HFFc6 (cell line): Measurements from ENCODE around the gene MROH2A. TPM values are rescaled to one million over a fixed set of nuclear protein-coding genes. Genes with fewer than 3 reads are reported as not detected.
A peak's percentile ranks its signal among the peaks of the same experiment; 100 is the strongest.

Experiments
- DNase-seq: peaks from one replicate; pipeline ENCODE4 v3.0.0-alpha.2; 2018
- H3K27ac Mint-ChIP-seq: 2 replicates; pipeline ENCODE4 v1.8.0; 2020; ENCODE audit warnings: mild to moderate bottlenecking, mixed read lengths
- H3K27me3 Mint-ChIP-seq: 2 replicates; pipeline ENCODE4 v1.8.0; 2021; ENCODE audit warnings: mild to moderate bottlenecking, moderate library complexity, mixed read lengths; ENCODE audit not compliant: insufficient read depth
- H3K36me3 Mint-ChIP-seq: 2 replicates; pipeline ENCODE4 v1.8.0; 2021; ENCODE audit warnings: low read depth, mixed read lengths
- H3K4me1 Mint-ChIP-seq: 2 replicates; pipeline ENCODE4 v1.8.0; 2020; ENCODE audit warnings: low read depth, mixed read lengths
- H3K4me3 Mint-ChIP-seq: 2 replicates; pipeline ENCODE4 v1.8.0; 2020; ENCODE audit warnings: mild to moderate bottlenecking, moderate library complexity, mixed read lengths
- H3K9me3 Mint-ChIP-seq: 2 replicates; pipeline ENCODE4 v1.8.0; 2020; ENCODE audit warnings: mild to moderate bottlenecking, mixed read lengths
- total RNA-seq, 6 experiments: library from RNA; stranded (reverse); fragmentation: NEBNext Ultra II Directional; extraction: Animal tissue kit (Norgen Biotek cat#: 25700); gene quantifications; 2 replicates in 1 of 6; 3 replicates in 5 of 6; pipeline ENCODE4 v1.2.3, GENCODE V29; 2021
- TF ChIP-seq, protein P1 (sequence below): fragments of 200-600 bp; sonication (generic); IDR thresholded peaks from 2 replicates; pipeline ENCODE4 v1.5.0; 2021; ENCODE audit warnings: antibody characterized with exemption, mild to moderate bottlenecking

MROH2A gene
- total RNA-seq, 6 experiments from 2014 or later: not detected

DNA sequence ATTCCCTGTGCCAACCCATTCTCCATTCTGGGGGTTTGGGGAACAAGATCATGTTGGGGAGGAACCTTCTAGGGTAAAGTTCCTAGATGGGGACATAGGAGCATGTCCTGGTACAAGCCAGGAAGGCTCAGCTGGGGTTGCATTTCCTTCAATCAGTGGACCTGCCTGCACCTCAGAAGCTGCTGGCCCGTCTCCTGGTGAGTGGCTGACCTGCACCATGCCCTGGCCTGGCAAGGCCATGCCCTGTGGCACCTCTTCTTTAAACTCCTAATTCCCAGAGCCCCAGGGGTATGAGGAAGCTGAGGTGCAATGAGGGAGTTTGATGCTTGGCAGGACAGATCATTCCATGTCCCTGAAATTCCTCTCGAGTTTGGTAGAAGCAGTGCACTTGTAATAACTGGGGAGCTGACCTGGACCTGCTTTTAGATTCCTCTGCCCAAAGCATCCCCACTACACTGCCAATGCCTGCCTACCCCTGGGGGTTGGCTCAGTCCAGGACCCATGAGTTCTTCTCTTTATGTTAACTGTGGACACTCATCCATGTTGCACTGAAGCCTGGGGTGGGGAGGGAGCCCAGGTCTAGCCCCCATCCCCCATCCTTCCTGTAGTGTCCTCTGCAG, 25.3 kb downstream of the MROH2A start:
- no peak overlapping the region for H3K4me3 Mint-ChIP-seq
- TF ChIP-seq, protein P1, sequence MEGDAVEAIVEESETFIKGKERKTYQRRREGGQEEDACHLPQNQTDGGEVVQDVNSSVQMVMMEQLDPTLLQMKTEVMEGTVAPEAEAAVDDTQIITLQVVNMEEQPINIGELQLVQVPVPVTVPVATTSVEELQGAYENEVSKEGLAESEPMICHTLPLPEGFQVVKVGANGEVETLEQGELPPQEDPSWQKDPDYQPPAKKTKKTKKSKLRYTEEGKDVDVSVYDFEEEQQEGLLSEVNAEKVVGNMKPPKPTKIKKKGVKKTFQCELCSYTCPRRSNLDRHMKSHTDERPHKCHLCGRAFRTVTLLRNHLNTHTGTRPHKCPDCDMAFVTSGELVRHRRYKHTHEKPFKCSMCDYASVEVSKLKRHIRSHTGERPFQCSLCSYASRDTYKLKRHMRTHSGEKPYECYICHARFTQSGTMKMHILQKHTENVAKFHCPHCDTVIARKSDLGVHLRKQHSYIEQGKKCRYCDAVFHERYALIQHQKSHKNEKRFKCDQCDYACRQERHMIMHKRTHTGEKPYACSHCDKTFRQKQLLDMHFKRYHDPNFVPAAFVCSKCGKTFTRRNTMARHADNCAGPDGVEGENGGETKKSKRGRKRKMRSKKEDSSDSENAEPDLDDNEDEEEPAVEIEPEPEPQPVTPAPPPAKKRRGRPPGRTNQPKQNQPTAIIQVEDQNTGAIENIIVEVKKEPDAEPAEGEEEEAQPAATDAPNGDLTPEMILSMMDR: no peak
- no peaks in the 10 kb centered on the region for H3K4me1 Mint-ChIP-seq
- no peaks in the 10 kb centered on the region; the same call in 1 of the 2 replicates for H3K9me3 Mint-ChIP-seq
- DNase-seq: no peak
- peaks cover 13% of the 10 kb centered on the region for H3K27me3 Mint-ChIP-seq
- no peaks in the 10 kb centered on the region for H3K36me3 Mint-ChIP-seq
- H3K27ac Mint-ChIP-seq: no peak overlapping the region

- Mint-ChIP-seq H3K36me3 (no peaks in the 10 kb centered on the region), H3K4me3 (no peak overlapping the region), H3K4me1 (no peaks in the 10 kb centered on the region), H3K9me3 (no peaks in the 10 kb centered on the region; the same call in 1 of the 2 replicates), H3K27me3 (peaks cover 13% of the 10 kb centered on the region; the same call in 1 of the 2 replicates), H3K27ac (no peak overlapping the region)
- TF ChIP-seq, protein P1: no peak
- DNase-seq: no peak
These were observed 25.9 kb downstream of the MROH2A start for GRCh38 chr2:233803994-233804393.

GRCh38 chr2:233807215-233807865, 29.2 kb downstream of the MROH2A start:
- no peak for DNase-seq
- H3K27me3 Mint-ChIP-seq: peaks cover 16% of the 10 kb centered on the region
- TF ChIP-seq, protein P1: peak; percentile 19; the same call in 1 of the 2 replicates
- H3K36me3 Mint-ChIP-seq: no peaks in the 10 kb centered on the region
- no peaks in the 10 kb centered on the region for H3K4me1 Mint-ChIP-seq
- no peak overlapping the region for H3K4me3 Mint-ChIP-seq
- H3K27ac Mint-ChIP-seq: no peak overlapping the region
- no peaks in the 10 kb centered on the region for H3K9me3 Mint-ChIP-seq

DNA sequence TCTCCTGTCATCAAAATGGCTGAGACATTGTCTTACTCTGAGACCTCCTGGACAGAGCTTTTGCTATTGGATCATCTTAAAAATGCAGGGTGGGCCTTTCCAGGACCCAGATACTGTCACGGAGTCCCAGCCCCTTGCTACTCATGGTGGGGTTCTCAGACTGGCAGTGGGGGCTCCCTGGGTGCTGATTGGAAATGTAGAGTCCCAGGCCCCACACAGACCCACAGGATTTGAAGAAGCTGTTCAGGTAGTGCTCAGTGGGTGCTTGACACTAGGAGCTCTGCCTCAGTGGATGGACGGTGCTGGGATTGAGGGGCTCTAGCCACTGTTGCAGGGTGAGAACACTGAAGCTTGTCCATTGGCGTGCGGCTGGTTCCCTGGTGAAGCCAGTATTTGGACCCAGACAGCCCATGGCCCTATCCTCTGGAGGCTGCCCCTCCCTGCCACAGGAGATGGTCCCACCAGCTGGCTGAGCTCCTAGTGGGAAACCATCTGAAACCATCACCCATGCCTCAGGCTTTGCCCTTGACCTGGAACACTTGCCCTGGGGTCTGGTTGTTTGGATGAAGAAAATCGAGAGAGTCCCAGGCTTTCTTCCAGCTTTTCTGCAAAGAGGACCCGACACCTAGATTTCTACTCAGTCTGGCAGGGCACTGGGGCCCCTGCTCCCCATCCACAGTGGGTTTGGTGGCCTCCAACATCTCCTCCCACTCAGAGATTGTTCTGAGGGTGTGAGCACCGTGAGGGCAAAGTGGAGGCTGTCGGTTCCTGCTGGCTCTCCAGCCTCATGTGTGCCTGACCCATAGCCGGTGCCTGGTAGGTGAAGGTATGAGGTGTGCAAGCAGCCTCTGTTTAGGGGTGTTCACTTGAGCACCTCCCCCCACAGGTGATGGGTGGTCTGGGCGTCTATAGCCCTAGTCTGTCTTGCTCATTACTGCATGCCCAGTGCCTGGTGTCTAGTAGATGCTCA, 30.1 kb downstream of the MROH2A start:
- TF ChIP-seq, protein P1: no peak
- no peak for DNase-seq
- H3K27ac Mint-ChIP-seq: no peak overlapping the region
- H3K4me3 Mint-ChIP-seq: no peak overlapping the region
- no peaks in the 10 kb centered on the region for H3K36me3 Mint-ChIP-seq
- H3K9me3 Mint-ChIP-seq: no peaks in the 10 kb centered on the region
- peaks cover 14% of the 10 kb centered on the region for H3K27me3 Mint-ChIP-seq
- H3K4me1 Mint-ChIP-seq: no peaks in the 10 kb centered on the region

DNA sequence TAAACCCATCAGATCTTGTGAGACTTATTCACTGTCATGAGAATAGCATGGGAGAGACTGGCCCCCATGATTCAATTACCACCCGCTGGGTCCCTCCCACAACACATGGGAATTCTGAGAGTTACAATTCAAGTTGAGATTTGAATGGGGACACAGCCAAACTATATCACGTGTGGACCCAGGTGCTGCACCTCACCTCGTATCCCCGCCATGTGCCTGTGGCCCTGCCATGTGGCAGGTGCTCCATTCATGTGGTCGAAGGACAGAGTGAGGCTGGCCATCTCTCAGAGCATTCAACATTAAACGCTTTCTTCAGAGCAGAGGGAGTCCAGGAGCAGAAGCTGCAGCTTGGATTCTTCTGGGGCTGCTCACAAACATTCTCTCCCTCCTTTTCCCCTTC, 32.3 kb downstream of the MROH2A start:
- Mint-ChIP-seq H3K4me1 (no peaks in the 10 kb centered on the region), H3K27ac (no peak overlapping the region), H3K9me3 (no peaks in the 10 kb centered on the region), H3K4me3 (no peak overlapping the region), H3K36me3 (no peaks in the 10 kb centered on the region), H3K27me3 (peaks cover 5% of the 10 kb centered on the region)
- DNase-seq: no peak
- TF ChIP-seq, protein P1: no peak
